Bone marrow (tissue), 2 donors: ENCODE measurements around the gene ATP11A.

Source experiments
- DNase-seq, 2 donors: peaks; one replicate each; lab custom pipeline; 2025; lab: John Stamatoyannopoulos, UW

Gene ATP11A

DNA sequence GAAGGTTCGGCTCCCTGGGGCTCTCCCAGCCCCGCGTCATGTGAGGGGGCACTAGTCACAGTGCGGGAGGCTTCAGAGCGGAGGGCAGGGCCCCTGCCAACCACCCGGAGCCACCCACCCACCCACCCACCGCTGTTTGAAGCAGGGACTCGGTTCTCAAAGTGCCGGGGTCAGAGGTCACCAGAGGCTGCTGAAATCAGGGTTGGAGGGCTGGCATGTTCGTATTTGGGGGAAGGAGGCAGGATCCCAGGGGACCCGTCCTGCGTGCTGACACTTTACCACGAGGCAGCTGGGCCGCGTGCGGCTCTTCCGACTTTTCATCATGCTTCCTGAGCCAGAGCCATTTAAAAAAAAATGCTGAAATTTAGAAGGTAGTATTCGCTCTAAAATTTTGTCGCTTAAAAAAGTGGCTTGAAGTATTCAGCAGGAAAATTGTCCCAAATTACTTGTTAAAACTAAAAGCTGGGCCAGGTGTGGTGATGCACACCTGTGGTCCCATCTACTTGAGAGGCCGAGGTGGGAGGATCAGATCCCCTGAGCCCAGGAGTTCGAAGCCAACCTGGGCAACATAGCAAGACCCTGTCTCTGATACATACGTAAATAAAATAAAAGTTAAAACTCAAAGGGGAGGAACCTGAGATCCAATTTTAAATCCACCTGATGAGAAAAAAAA lies 21.2 kb downstream of the ATP11A start:
- DNase-seq, result no peak

DNA sequence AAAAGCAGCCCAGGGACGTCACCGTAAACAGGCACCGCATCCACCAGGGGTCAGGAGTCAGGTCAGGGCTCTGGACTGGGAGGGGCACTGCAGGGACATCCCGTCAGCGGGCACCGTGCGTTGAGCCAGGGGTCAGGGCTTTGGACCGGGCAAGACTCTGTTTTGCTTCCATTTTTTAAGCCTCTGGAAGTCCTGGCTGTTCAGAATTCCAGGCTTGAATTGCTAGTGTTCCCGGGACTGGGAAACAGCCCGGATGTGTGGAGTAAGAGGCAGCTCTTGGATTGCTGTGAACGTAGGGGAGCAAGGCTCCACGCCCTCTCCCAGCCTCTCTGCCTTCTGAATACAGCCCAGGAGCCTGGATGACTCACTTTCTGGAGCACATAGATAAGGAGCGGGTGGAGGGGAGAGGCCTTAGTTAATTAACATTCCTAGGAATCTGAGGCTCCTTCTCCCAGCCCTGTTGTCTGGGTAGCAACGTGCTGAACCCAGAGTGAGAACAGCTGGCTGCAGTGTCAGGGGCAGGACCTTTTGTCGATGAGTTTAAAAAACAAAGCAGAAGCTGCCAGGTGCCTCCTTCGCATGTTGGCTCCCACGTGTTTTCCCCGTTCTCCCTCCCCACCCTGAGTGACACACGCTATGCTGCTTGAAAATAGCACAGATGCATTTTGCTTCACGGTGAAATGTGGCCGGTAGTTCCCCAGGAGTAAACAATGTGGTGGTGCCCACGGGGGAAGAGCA lies 21.9 kb downstream of the ATP11A start:
- DNase-seq, result peak in 1 of 2 donors; percentile 26

GRCh38 chr13:112712451-112713207 lies 22.8 kb downstream of the ATP11A start:
- DNase-seq, result no peak

- no peak for DNase-seq
Measured at GRCh38 chr13:112713517-112714253, 23.8 kb downstream of the ATP11A start.

GRCh38 chr13:112714376-112715174 lies 24.7 kb downstream of the ATP11A start:
- no peak for DNase-seq

- no peak for DNase-seq
Measured at GRCh38 chr13:112715210-112715609, 25.4 kb downstream of the ATP11A start.

GRCh38 chr13:112715715-112716460 lies 26.1 kb downstream of the ATP11A start:
- no peak for DNase-seq

DNA sequence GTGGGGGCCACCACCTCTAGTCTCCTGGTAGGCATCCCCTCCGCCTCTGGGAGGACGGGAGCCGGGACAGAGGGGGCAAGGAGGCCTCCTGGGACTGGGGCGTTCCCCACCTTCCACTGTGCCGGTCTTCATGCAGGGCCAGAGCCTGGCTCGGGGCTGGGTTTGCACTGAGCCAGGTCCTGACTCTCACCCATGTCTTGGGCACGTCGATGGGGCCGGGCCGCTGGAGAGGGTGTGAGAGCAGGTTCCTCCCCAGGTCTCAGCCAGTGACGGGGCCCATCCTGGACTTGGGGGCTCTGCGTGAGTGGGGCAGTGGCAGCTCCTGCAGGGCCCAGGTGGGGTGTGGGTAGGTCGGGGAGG lies 26.6 kb downstream of the ATP11A start:
- DNase-seq, result no peak

GRCh38 chr13:112716841-112717520 lies 27.1 kb downstream of the ATP11A start:
- no peak for DNase-seq

DNA sequence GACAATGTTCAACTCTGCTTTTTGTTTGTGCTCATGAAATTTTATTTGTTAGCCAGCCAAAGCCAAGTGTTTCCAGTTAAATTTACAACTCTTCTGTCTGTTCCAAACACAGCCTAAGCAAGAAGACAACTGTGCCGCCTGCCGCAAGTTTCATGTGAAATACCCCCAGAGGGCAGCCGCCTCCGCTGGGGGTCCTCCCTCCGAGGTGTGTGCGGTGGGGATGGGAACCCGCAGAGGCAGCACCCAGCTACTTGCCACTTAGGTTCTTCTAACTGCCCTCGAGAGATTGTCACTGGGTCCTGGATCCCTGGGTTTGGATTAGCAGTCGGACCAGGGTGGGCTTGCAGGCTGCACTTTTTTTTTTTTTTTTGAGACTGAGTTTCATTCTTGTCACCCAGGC lies 28.5 kb downstream of the ATP11A start:
- DNase-seq, result no peak

- DNase-seq, result no peak
Measured at GRCh38 chr13:112719016-112719415, 29.2 kb downstream of the ATP11A start.

DNA sequence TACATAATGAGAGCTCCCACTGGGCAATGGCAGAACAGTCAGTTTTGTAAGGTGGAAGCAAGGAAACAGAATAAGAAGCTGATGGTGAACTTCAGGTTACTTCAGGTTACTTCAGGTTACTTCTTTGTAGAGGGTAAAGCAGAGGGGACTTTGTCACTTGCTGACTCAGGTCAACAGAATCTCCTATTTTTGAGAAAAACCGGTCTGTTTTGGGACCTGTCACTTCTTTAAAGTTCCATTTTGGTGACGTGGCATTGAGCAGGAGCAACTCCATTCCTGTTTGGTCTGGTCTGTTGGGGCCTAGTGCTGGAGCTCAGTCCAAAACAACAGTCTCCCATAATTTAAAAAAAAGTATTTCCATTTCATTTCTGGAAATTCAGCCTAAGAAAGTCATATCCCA lies 29.7 kb downstream of the ATP11A start:
- no peak for DNase-seq

DNA sequence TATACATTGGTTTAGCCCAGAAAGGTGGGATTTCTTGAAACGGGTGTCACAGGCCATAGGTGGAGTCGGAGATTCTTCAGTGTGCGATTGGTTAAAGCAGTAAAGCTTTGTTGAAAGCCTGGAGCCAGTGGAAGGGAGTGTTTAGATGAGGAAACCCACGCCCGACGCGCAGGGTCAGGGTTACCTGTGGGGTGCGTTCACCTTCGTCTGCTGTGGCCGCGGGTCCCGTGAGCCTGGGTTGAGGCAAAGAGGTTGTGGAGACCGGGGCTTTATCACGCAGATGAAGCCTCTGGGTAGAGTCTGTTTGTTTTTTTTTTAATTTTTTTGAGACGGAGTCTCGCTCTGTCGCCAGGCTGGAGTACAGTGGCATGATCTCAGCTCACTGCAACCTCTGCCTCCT lies 30.4 kb downstream of the ATP11A start:
- no peak for DNase-seq

- DNase-seq, result no peak
Measured at GRCh38 chr13:112720814-112721197, 31.0 kb downstream of the ATP11A start.

GRCh38 chr13:112721198-112722104 lies 31.6 kb downstream of the ATP11A start:
- no peak for DNase-seq

GRCh38 chr13:112722433-112723263 lies 32.8 kb downstream of the ATP11A start:
- no peak for DNase-seq

- DNase-seq, result no peak
Measured at GRCh38 chr13:112723771-112724170, 33.9 kb downstream of the ATP11A start.

GRCh38 chr13:112724788-112725345 lies 35.0 kb downstream of the ATP11A start:
- DNase-seq, result no peak
